B cell (primary cell): ENCODE measurements around the gene KDM5B.

Experiments used
- CTCF ChIP-seq: fragments of 200-600 bp; IDR thresholded peaks from one replicate; pipeline ENCODE4 v1.8.0; 2022; ENCODE audit warnings: antibody characterized with exemption, mild to moderate bottlenecking
- EZH2 ChIP-seq: IDR thresholded peaks from 2 replicates; pipeline ENCODE4 v1.6.1; 2012; ENCODE audit warnings: borderline replicate concordance, low read depth, mild to moderate bottlenecking, moderate library complexity, low read length; ENCODE audit not compliant: insufficient read depth, poor library complexity, severe bottlenecking

- TF ChIP-seq CTCF (no peak), EZH2 (no peak)
Measured at GRCh38 chr1:202694314-202694713, 113.9 kb downstream of the KDM5B start.
